Right atrium auricular region (tissue), 2 donors: ENCODE results near the gene KAT6B. TPM values are rescaled to one million over a fixed set of nuclear protein-coding genes. Genes with fewer than 3 reads are reported as not detected.

Source experiments
- DNase-seq: peaks from one replicate; pipeline ENCODE4 v3.0.0-alpha.2; 2019; ENCODE audit warnings: low spot score
- H3K27ac ChIP-seq, 2 donors: fragments of 200-600 bp; sonication (generic); 1 replicate in 1 of 2; 2 replicates in 1 of 2; pipeline ENCODE4 v1.5.1; 2016 to 2019
- H3K27me3 ChIP-seq, 2 donors: fragments of 200-600 bp; sonication (generic); one replicate each; pipeline versions ENCODE4 v1.5.1 to v1.6.0; 2017 to 2019
- H3K36me3 ChIP-seq: fragments of 200-600 bp; sonication (generic); one replicate; pipeline ENCODE4 v1.5.1; 2016
- H3K4me1 ChIP-seq, 2 donors: fragments of 200-600 bp; sonication (generic); one replicate each; pipeline versions ENCODE4 v1.5.1 to v1.6.0; 2017 to 2019
- H3K4me3 ChIP-seq, 2 donors: fragments of 200-600 bp; sonication (generic); 1 replicate in 1 of 2; 2 replicates in 1 of 2; pipeline ENCODE4 v1.5.1; 2017 to 2019; ENCODE audit warnings: mild to moderate bottlenecking in 1 of 2, moderate library complexity in 1 of 2
- H3K9me3 ChIP-seq, 2 donors: fragments of 200-600 bp; sonication (generic); one replicate each; pipeline ENCODE4 v1.5.1; 2019
- CTCF ChIP-seq, 2 donors: fragments of 200-600 bp; sonication (generic); IDR thresholded peaks; one replicate each; pipeline ENCODE4 v1.5.1; 2019; ENCODE audit warnings: antibody characterized with exemption in 2 of 2
- total RNA-seq, 2 donors: library from RNA; depleted of rRNA; stranded (reverse); fragments of >200 nt; gene quantifications; one replicate each; pipeline ENCODE4 v1.1.0, GENCODE V29; 2016

KAT6B gene
- total RNA-seq, 2 donors from 2014 or later, result 42.7 to 43.5 TPM

DNA sequence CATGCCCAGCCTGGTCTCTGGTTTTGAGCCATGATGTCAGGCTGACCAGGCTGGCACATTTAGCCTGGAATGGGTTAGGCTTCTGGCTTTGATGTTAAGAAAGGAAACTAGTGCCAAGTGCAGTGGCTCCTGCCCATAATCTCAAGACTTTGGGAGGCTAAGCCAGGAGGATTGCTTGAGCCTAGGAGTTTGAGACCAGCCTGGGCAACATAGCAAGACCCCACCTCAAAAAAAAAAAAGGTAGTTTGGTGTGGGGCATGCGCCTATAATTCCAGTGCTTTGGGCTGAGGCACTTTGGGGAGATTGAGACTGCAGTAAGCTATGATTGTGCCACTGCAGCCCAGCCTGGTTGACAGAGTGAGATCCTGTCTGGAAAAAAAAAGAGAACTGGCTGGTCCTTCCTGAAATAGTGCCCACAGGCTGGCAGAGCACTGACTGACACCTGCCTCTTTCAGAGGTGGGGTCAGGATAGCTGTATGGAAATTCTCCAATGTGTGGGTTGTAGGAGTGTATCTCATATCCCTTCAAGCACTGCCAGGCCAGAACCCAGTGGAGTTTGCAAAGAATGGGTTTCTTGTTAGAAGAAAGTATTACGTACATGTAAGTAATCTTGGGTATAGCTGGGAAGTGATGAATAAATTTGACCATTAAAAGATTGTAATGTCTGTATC, 61.3 kb downstream of the KAT6B start:
- no peaks in the 10 kb centered on the region for H3K9me3 ChIP-seq
- H3K4me1 ChIP-seq, result peaks cover 0 to 32% of the 10 kb centered on the region in 2 donors
- H3K27me3 ChIP-seq, result no peaks in the 10 kb centered on the region
- H3K27ac ChIP-seq, result no peak overlapping the region
- H3K36me3 ChIP-seq, result no peaks in the 10 kb centered on the region
- no peak for TF ChIP-seq CTCF (IDR thresholded peaks at IDR 0.05)
- H3K4me3 ChIP-seq, result no peak overlapping the region
- no peak for DNase-seq

- no peak for DNase-seq
- no peak for TF ChIP-seq CTCF (IDR thresholded peaks at IDR 0.05)
- Histone ChIP-seq H3K4me3 (no peak overlapping the region), H3K27ac (no peak overlapping the region), H3K27me3 (no peaks in the 10 kb centered on the region), H3K36me3 (no peaks in the 10 kb centered on the region), H3K4me1 (peaks cover 0 to 21% of the 10 kb centered on the region in 2 donors), H3K9me3 (no peaks in the 10 kb centered on the region)
Observed at GRCh38 chr10:74888962-74889661, 62.7 kb downstream of the KAT6B start.

- no peak for DNase-seq
- Histone ChIP-seq H3K27me3 (no peaks in the 10 kb centered on the region), H3K27ac (no peak overlapping the region), H3K4me3 (no peak overlapping the region), H3K36me3 (no peaks in the 10 kb centered on the region), H3K9me3 (no peaks in the 10 kb centered on the region), H3K4me1 (peaks cover 0 to 21% of the 10 kb centered on the region in 2 donors)
- TF ChIP-seq CTCF (IDR thresholded peaks at IDR 0.05), result no peak
Observed at GRCh38 chr10:74889662-74889998, 63.2 kb downstream of the KAT6B start.

DNA sequence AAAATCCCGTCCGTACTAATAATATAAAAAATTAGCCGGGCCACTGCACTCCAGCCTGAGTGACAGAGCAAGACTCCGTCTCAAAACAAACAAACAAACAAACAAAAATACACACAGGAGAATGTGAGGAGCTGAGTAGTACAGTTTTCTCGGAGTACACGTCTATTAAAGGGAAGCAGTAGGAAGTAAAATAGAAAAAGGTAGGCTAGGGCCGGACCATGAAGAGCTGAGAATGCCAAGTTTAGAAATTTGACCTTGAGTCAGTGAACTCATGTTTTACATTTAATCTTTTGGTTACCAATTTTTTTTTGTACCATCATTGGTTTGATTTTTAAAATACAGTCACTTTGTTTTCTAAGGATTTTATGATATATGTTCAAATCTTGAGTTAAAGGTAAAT, 64.1 kb downstream of the KAT6B start:
- Histone ChIP-seq H3K4me1 (peaks cover 0 to 21% of the 10 kb centered on the region in 2 donors), H3K4me3 (no peak overlapping the region), H3K9me3 (no peaks in the 10 kb centered on the region), H3K27me3 (no peaks in the 10 kb centered on the region), H3K36me3 (no peaks in the 10 kb centered on the region), H3K27ac (peak overlapping the region in 1 of 2 donors; percentile 20)
- no peak for DNase-seq
- no peak for TF ChIP-seq CTCF (IDR thresholded peaks at IDR 0.05)

DNA sequence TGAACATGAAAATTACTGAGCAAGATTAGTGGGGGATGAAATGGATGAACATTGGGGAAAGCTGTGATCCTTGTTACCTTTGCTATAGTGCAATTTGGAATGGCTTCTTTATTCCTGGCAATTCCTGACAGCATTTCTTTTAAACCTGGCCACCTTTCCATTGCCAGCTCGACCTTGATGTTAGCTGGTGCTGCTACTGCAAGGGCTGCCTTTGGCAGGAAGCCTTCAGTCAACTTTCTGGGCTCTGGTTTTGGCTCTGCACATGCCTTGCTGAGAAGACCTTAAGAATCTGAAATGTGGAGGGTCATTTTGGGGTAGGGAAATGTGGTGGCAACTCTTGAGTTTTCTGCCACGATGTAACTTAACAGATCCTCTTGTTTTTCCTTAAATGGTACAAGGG, 64.7 kb downstream of the KAT6B start:
- peaks cover 0 to 21% of the 10 kb centered on the region in 2 donors for H3K4me1 ChIP-seq

More for the DNA sequence above, 64.7 kb downstream of the KAT6B start:
- TF ChIP-seq CTCF (IDR thresholded peaks at IDR 0.05), result no peak
- DNase-seq, result no peak
- Histone ChIP-seq H3K27me3 (no peaks in the 10 kb centered on the region), H3K27ac (peak overlapping the region in 1 of 2 donors; percentile 20), H3K4me3 (no peak overlapping the region), H3K36me3 (no peaks in the 10 kb centered on the region), H3K9me3 (no peaks in the 10 kb centered on the region)
